Measurements from ENCODE around the gene RRAGC.

RRAGC gene, protein sequence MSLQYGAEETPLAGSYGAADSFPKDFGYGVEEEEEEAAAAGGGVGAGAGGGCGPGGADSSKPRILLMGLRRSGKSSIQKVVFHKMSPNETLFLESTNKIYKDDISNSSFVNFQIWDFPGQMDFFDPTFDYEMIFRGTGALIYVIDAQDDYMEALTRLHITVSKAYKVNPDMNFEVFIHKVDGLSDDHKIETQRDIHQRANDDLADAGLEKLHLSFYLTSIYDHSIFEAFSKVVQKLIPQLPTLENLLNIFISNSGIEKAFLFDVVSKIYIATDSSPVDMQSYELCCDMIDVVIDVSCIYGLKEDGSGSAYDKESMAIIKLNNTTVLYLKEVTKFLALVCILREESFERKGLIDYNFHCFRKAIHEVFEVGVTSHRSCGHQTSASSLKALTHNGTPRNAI

GRCh38 chr1:38859561-38860453 lies at the start of gene RRAGC:
TSS of gene RRAGC (minus strand) at chr1:38859772. CDS start at chr1:38859646, 126 bp downstream.
- peak; percentile 98 for DNase-seq (ENCODE audit: low spot score)

DNA sequence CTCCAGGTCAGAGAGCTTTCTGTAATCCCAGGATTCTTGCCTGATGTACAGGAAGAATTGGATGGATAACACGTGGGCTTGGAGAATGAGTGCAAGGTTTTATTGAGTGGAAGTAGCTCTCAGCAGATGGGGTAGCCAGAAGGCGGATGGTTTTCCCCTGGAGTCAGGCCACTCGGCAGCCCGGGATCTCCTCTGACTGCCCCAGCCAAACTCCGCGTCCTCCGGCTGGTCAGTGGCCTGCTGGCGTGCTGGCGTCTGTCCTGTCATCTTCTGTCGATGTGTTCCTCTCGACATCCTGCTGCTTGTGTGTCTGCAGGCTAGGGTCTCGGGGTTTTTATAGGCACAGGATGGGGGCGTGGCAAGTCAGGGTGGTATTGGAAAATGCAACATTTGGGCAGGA lies 49.2 kb upstream of the RRAGC start:
- DNase-seq (ENCODE audit: low spot score) = no peak

- no peak for DNase-seq (ENCODE audit: low spot score)
These were observed 46.4 kb upstream of the RRAGC start for GRCh38 chr1:38905985-38906384.

- no peak for DNase-seq (ENCODE audit: low spot score)
These were observed 40.0 kb upstream of the RRAGC start for GRCh38 chr1:38899560-38899959.

- no peak for DNase-seq (ENCODE audit: low spot score)
These were observed 39.2 kb upstream of the RRAGC start for GRCh38 chr1:38898653-38899230.

GRCh38 chr1:38896169-38896568 lies 36.6 kb upstream of the RRAGC start:
- no peak for DNase-seq (ENCODE audit: low spot score)

- DNase-seq (ENCODE audit: low spot score) = no peak
These were observed 33.4 kb upstream of the RRAGC start for GRCh38 chr1:38892976-38893375.

- no peak for DNase-seq (ENCODE audit: low spot score)
These were observed 32.2 kb upstream of the RRAGC start for GRCh38 chr1:38891753-38892152.

- DNase-seq (ENCODE audit: low spot score) = no peak
These were observed 30.0 kb upstream of the RRAGC start for GRCh38 chr1:38889589-38889988.

- DNase-seq (ENCODE audit: low spot score) = no peak
These were observed 29.1 kb upstream of the RRAGC start for GRCh38 chr1:38888423-38889333.

- no peak for DNase-seq (ENCODE audit: low spot score)
These were observed 25.5 kb upstream of the RRAGC start for GRCh38 chr1:38885092-38885491.

DNA sequence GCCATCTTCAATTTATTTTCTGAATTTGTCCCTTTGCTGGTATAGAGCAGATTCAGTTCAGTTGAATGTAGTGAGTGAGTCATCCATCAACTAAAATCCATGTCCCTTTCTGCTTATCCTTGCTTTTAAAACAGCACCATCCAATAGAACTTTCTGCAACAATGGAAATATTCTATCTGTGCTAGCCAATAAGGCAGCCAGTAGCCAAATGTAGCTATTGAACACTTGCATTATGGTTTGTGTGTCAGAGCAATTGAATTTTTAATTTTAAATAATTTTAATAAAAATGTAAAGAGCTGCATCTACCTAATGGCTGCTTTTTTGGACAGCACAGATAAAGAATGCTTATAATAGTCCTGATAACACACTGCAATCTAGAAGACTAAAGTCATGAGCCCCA lies 21.9 kb upstream of the RRAGC start, which contains the start of gene GJA9:
Gene GJA9, minus strand, starts transcription at position 101 of the 400 bp plus-strand sequence. CDS start 5,489 bp downstream, outside the sequence.
- no peak for DNase-seq (ENCODE audit: low spot score)

GRCh38 chr1:38875811-38876210 lies 16.2 kb upstream of the RRAGC start:
- no peak for DNase-seq (ENCODE audit: low spot score)

DNA sequence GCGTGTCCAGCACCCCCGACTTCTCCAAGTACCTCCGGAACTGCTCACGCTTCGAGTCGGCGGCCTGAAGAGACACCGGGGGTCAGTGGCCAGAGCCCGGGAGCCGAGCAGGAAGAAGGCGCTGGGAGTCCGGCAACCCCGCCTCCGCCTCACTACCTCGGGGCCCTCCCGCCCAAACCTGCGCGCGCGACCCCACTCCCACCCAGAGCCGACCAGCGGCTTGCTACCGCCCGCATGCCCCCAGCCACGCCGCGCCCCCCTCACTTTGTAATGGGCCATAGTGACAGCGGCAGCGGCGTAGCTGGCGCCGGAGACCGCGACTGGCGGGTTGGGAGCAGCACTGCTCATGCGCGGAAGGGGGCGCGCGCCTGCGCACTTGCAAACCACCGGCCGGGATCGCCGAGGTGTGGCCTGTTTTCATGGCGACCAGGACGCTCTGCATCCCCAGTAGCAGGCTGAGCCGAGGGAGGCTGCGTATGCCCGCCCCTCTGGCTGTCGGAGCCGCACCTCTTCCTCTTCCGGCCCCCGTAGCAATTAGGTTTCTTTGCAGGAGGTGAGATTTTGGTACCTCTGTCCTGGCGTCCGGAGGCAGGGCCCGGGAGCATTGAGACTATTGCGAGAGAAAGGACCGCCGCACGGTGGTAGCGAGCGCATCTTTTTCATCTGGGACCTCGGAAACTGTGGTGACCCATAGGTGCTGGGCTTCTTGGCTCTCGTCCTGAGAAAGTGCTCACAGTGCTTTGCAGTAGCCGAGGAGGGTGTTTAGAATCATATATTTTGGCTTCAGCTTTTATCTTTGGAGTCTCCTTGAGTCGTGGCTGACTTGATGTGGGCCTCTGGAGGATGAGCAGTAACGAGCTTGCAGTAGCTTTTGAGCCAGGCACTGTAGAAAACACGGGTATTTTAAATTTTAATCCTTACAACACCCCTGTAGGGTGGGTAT lies 13.7 kb upstream of the RRAGC start, which contains the start of gene MYCBP:
Gene MYCBP, minus strand, starts transcription at position 322 of the 943 bp plus-strand sequence. Its CDS starts 43 bp downstream, at position 279.
- DNase-seq (ENCODE audit: low spot score) = peak; percentile 98

- DNase-seq (ENCODE audit: low spot score) = no peak
These were observed 12.9 kb upstream of the RRAGC start for GRCh38 chr1:38872401-38873026.

GRCh38 chr1:38870996-38871395 lies 11.4 kb upstream of the RRAGC start:
- no peak for DNase-seq (ENCODE audit: low spot score)

- DNase-seq (ENCODE audit: low spot score) = no peak
These were observed 7.6 kb upstream of the RRAGC start for GRCh38 chr1:38867208-38867607.

DNA sequence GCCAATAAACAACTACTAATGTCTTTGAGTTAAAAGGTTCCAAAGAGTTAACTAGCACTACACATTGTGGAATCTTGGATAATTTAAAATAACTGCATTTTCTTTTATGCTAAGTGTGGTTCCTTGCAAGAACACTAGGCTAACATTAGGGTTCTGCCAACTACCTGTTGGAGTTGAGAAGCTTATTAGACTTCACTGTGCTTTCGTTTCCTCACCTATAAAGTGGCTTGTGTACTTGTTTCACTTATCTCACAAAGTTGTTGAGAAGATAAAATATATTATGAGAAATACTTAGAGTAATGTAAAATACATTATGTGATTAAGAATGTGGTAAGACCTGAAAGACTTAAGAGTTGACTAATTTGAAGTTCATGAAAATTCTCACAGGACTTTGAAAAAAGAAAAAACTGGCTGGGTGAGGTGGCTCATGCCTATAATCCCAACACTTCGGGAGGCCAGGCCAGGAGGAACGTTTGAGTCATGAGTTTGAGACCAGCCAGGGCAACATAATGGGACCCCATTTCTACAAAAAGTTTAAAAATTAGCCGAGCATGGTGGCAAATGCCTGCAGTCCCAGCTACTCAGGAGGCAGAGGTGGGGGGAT lies 5.6 kb upstream of the RRAGC start:
- no peak for DNase-seq (ENCODE audit: low spot score)

GRCh38 chr1:38860454-38860795 lies 853 bp upstream of the RRAGC start:
- no peak for DNase-seq (ENCODE audit: low spot score)

All from left forelimb (tissue), 1 donor.